Activated naive CD4-positive, alpha-beta T cell treated with anti-CD3 and anti-CD28 coated beads, Interleukin-2, amount 10 ng/mL, durations not matched to agents 7 days and 5 days (primary cell): Measurements from ENCODE around the gene CACUL1.

Experiments used
- CTCF ChIA-PET: fragments of 350-600 bp; sonication (Branson Sonifier 250); formaldehyde crosslinking; loops from one replicate; lab custom pipeline; 2021; ENCODE audit warnings: antibody characterized with exemption; lab: Charles Lee
- DNase-seq: peaks from one replicate; pipeline ENCODE4 v3.0.0-alpha.2; 2020
- H3K27ac Mint-ChIP-seq: one replicate; pipeline ENCODE4 v1.8.0; 2021; ENCODE audit warnings: mild to moderate bottlenecking, moderate library complexity, mixed read lengths
- H3K27me3 Mint-ChIP-seq: one replicate; pipeline ENCODE4 v1.8.0; 2021; ENCODE audit warnings: mild to moderate bottlenecking, mixed read lengths
- H3K36me3 Mint-ChIP-seq: one replicate; pipeline ENCODE4 v1.8.0; 2021; ENCODE audit warnings: mixed read lengths
- H3K4me1 Mint-ChIP-seq: one replicate; pipeline ENCODE4 v1.8.0; 2021; ENCODE audit warnings: mixed read lengths
- H3K4me3 Mint-ChIP-seq: one replicate; pipeline ENCODE4 v1.8.0; 2021; ENCODE audit warnings: mild to moderate bottlenecking, moderate library complexity, mixed read lengths
- H3K9me3 Mint-ChIP-seq: one replicate; pipeline ENCODE4 v1.8.0; 2021; ENCODE audit warnings: mixed read lengths

Gene CACUL1

DNA sequence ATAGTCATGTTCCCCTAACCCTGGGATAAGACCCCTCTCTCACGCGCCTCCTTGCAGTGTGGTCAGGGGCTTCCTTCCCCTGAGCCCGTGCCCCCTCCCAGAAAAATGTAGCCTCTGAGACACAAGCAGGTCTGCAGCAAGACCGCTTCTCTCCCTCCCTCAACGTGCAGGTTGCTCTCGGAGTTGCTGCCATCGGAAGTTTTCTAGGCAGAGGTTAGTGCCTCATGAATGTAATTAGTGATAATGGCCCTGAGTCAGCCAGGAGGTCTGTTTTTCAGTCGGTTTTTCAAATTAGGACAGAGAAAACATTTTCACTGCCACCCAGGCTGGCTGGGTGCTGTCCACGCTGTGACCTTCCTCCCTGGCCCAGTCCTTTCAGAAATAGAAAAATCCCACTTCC, 116.1 kb downstream of the CACUL1 start:
- Mint-ChIP-seq H3K9me3 (peaks cover 9% of the 10 kb centered on the region), H3K4me1 (no peaks in the 10 kb centered on the region), H3K27ac (no peak overlapping the region), H3K27me3 (peaks cover 23% of the 10 kb centered on the region), H3K36me3 (no peaks in the 10 kb centered on the region), H3K4me3 (no peak overlapping the region)
- CTCF ChIA-PET, result no interaction called here
- no peak for DNase-seq

GRCh38 chr10:118635674-118636402, 118.9 kb downstream of the CACUL1 start:
- CTCF ChIA-PET, result interaction anchor here (1.4 kb wide), 1 partner anchor 9 kb away, joined by 5 read pairs; no protein-coding TSS in a partner anchor
- no peaks in the 10 kb centered on the region for H3K4me1 Mint-ChIP-seq
- peaks cover 13% of the 10 kb centered on the region for H3K27me3 Mint-ChIP-seq
- no peak for DNase-seq
- no peak overlapping the region for H3K4me3 Mint-ChIP-seq
- no peaks in the 10 kb centered on the region for H3K36me3 Mint-ChIP-seq
- no peak overlapping the region for H3K27ac Mint-ChIP-seq
- H3K9me3 Mint-ChIP-seq, result peaks cover 7% of the 10 kb centered on the region

- Mint-ChIP-seq H3K36me3 (no peaks in the 10 kb centered on the region), H3K27me3 (peaks cover 15% of the 10 kb centered on the region), H3K4me3 (no peak overlapping the region), H3K27ac (no peak overlapping the region), H3K4me1 (no peaks in the 10 kb centered on the region), H3K9me3 (no peaks in the 10 kb centered on the region)
- CTCF ChIA-PET, result no interaction called here
- no peak for DNase-seq
Measured at GRCh38 chr10:118633786-118634185, 121.0 kb downstream of the CACUL1 start.

DNA sequence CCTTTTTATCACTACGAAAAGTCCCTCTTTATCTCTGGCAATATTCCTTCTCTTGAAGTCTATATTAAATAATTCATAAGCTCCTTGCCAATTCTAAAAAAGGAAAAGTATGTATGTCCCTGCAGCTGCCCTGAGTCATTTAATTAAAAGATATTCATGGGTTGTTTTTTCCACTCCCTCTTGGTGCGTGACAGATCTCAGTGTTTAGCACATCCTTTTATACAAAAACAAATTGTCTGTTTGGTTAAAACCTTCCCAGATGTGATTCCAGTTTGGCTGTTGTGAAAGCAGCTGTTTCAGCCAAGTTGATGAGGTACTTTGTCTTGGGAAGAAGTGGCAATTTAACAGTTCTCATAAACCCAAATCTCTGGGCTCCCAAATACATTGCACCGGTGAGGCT, 125.6 kb downstream of the CACUL1 start:
- DNase-seq, result no peak
- peaks cover 13% of the 10 kb centered on the region for H3K27me3 Mint-ChIP-seq
- H3K9me3 Mint-ChIP-seq, result no peaks in the 10 kb centered on the region
- no peaks in the 10 kb centered on the region for H3K4me1 Mint-ChIP-seq
- H3K36me3 Mint-ChIP-seq, result no peaks in the 10 kb centered on the region
- CTCF ChIA-PET, result no interaction called here
- H3K4me3 Mint-ChIP-seq, result no peak overlapping the region
- H3K27ac Mint-ChIP-seq, result no peak overlapping the region

DNA sequence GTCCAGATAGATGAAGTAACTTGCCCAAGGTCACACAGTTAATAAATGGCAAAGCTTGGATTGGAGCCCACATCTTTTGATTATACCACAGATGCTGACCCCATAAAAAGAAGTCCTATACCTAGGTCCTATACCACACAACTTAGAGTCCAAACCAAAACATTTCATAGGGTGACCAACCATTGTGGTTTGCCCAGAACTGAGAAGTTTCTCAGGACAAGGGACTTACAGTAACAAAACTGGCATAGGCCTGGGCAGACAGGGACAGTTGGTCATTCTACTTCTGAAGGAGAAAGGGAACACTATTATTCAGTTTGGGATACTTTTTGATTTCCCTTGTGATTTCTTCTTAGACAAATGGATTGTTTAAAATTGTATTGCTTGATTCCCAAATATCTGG, 126.4 kb downstream of the CACUL1 start:
- H3K9me3 Mint-ChIP-seq, result no peaks in the 10 kb centered on the region

DNA sequence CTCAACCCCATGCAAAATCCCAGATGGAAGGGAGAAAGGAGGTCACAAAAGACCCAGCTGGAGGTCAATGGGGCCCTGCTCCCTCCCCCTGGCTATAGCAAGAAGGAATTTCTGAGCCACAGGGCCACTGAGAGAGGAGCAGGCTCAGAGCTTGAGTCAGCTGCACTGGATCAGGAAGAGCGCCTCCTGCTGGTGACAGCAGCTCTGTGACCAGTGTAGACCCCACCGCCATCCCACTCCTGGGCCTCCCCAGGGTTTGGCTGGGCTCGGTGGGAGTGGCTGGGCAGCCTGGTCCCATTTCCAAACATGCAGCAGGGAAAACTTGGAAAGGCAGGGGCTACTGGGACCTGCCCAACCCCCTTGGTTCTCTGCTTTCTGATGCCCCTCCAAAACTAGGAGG, 127.8 kb downstream of the CACUL1 start:
- no peak overlapping the region for H3K4me3 Mint-ChIP-seq
- CTCF ChIA-PET, result interaction anchor here (0.7 to 1.5 kb wide), 3 partner anchors 9 to 37 kb away, joined by 3 to 5 read pairs (median 4); no protein-coding TSS in a partner anchor
- DNase-seq, result no peak
- H3K4me1 Mint-ChIP-seq, result peaks cover under 1% of the 10 kb centered on the region
- H3K27ac Mint-ChIP-seq, result no peak overlapping the region
- no peaks in the 10 kb centered on the region for H3K9me3 Mint-ChIP-seq
- no peaks in the 10 kb centered on the region for H3K36me3 Mint-ChIP-seq
- H3K27me3 Mint-ChIP-seq, result peaks cover 11% of the 10 kb centered on the region

More for the DNA sequence above, 126.4 kb downstream of the CACUL1 start:
- no peak for DNase-seq
- no peaks in the 10 kb centered on the region for H3K36me3 Mint-ChIP-seq
- CTCF ChIA-PET, result no interaction called here
- H3K4me3 Mint-ChIP-seq, result no peak overlapping the region
- peaks cover 14% of the 10 kb centered on the region for H3K27me3 Mint-ChIP-seq
- H3K27ac Mint-ChIP-seq, result no peak overlapping the region
- no peaks in the 10 kb centered on the region for H3K4me1 Mint-ChIP-seq
